Left hindlimb (tissue), 1 donor: ENCODE results near the gene TJP2.

Source experiments
- DNase-seq: peaks from one replicate; pipeline ENCODE4 v3.0.0-alpha.2; 2018

TJP2 gene

GRCh38 chr9:69193685-69194032, 19.6 kb downstream of the TJP2 start:
- DNase-seq, result no peak

- DNase-seq, result no peak
Measured at GRCh38 chr9:69194702-69195418, 20.8 kb downstream of the TJP2 start.

- DNase-seq, result no peak
Measured at GRCh38 chr9:69195668-69196067, 21.6 kb downstream of the TJP2 start.

DNA sequence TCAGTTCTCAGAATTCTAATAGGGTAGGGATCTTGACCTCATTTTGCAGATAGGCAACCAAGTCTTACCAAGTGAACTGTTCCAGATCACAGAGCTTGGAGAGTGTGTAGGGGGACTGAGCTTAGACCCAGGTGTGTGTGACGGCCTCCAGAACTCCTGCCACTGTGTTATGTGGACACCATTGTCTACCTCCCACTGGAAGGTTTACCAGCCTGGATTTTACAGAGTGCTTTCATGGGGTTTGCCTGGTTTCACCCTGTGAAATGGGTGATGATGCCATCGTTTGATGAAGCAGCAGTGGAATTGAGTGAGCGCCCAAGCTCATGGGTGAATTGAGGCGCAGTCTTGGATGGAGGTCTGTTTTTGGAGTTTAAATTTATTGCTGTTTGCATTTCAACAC, 23.6 kb downstream of the TJP2 start:
- no peak for DNase-seq

DNA sequence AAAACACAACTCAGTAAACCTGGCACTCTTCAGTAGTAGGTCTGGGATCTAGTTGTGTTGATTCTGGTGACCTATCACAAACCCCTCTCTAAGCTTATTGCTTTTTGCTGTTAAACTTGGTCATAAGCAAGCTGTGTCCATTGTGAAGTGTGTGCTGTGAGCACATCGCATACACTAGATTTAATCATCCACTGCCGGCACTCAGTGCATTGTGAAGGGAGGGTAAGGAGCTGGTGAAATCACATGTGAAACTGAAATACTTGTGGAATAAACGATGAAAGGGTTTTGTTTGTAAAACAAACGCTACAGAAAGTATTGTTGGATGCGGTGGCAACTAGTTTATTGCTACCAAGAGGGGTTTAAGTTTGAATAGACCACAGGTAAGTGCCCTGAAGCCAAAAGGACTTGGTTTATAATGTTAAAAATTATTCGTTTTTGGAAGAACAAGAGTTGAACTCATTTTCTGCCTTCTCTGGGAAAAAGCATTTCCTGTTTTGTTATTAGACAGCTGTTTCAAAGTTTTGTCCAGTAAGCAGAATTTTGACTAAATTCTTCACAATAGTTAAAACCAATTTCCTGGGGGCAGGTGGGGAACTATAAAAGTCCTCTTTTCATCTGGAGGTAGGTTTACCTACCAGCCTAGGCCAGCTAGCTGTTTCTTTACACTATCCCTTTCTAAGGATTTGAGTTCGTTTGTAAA, 24.6 kb downstream of the TJP2 start:
- no peak for DNase-seq

DNA sequence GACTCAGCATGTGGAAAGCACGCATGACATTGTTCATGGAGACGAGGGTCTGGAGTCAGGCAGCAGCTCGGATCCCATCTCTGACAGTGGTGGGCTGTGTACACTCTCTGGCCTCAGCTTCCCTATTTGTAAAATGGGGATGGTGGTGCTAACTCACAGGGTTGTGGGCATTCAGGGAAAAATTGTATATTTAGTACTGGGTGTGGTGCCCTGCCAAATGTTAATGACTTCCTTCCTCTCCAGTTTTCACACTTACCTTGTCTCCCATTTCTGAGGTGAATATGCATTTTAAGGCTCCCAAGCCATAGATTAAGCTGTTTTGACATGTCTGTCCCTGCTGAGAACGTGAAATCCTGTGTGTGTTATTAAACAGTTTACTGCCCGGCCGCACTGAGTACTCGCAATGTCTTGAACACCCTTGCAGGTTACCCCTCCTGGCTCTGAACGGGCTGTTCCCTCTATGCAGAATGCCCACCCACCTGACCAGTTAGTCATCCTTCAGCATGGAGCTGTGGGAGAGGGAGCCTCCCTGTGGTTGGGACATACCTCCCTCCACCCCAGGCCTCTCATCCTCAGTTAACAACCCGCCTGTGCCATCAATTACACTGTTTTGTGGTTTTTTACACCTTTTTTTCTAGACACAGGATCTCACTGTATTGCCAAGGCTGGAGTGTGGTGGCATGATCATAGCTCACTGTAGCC, 25.8 kb downstream of the TJP2 start:
- no peak for DNase-seq

DNA sequence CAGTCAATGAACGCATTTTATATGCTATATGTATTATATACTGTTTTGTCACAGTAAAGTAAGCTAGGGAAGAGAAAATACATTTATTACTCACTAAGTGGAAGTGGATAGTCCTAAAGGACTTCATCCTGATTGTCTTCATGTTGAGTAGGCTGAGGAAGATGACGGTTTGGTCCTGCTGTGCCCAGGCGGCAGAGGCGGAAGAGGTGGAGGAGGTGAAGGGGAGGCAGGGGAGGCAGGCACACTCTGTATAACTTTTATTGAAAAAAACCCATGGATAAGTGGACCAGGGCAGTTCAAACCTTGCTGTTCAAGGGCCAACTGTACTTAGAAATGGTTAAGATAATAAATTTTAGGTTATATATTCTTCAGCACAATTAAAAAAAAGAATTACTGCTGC, 28.5 kb downstream of the TJP2 start:
- no peak for DNase-seq

- DNase-seq, result no peak
Measured at GRCh38 chr9:69204326-69204725, 30.2 kb downstream of the TJP2 start.

- DNase-seq, result no peak
Measured at GRCh38 chr9:69204849-69205248, 30.8 kb downstream of the TJP2 start.

DNA sequence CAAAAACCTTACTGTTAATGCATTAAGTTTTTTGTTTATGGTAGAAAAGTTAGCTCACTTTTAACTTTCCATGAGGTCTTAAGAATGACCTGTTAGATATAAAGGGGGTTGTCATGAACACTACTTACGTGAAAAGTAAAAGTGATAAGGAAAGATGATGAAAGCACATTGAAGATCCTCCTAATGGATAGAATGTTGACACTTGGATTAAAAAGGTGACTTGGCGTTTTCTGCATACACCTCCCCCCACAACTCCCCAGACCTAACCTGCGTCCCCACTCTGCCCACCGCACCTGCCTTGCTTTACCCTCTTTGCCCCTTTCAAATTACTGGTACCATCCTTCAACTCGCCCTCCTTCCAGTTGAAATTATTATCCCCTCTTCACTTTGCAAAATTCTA, 32.0 kb downstream of the TJP2 start:
- DNase-seq, result no peak

DNA sequence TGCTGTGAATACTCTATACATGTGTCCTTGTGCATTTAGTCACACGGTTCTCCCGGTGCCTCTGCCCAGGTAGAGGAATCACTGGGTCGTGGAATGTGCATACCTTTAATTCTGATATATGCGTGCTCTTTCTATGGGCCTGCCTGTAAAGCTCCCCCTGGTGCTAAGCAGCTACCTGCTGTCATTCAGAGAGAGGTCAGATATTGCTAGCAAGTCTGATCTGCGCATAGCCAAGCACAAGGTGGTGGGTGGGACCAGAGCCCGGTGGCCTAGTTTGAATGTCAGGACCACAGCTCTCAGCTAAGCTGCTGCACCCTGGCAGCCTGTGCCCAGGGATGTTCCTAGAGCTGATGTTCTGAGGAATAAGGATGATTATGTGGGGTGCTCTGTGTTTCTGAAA, 33.4 kb downstream of the TJP2 start:
- DNase-seq, result no peak

GRCh38 chr9:69211424-69212036, 37.5 kb downstream of the TJP2 start:
- no peak for DNase-seq

DNA sequence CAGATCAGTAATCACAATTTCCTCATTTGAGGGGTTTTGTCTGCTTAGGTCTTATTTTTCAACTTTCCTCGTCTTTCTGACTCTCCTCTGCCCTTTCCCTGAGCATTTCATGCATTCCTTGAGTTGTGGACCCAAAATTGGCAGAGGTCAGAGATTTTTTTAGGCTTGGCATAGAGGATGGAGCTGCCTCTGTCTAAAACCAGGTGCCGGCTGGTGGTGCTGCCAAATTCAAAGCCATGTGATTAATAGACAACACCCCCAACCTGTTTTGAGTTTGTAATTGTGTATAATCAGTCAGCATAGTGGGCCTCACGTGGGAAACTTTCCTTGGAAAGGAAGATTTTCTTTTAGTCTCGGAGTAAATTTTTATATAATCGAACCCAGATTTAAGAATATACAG, 39.6 kb downstream of the TJP2 start:
- no peak for DNase-seq

- DNase-seq, result no peak
Measured at GRCh38 chr9:69214939-69215338, 40.9 kb downstream of the TJP2 start.

DNA sequence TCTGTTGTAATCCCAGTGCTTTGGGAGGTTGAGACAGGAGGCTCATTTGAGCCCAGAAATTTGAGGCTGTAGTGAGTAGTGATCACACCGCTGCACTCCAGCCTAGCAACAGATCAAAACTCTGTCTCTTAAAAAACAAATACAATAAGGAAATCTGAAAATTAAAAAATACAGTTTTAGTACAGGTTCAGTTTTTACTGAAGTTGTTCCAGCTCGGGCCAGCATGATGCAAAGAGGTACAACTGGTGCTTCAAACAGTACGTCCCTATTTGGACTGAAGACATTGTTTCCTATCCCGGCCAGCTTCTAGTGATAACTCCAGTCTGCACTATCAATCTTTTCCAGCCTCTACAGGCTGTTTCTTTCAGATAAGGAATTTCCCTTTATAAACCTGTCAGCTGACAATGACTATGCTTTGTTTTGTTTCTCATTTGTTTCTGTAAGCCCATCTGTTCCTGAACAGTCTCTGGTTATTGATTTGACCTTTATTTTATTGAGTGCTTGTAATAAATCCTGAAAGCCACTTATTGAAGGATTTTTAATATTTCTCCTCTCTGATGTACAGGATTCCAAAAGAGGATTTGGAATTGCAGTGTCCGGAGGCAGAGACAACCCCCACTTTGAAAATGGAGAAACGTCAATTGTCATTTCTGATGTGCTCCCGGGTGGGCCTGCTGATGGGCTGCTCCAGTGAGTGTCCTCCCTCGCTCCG, 41.9 kb downstream of the TJP2 start:
- no peak for DNase-seq

GRCh38 chr9:69218166-69218565, 44.1 kb downstream of the TJP2 start:
- DNase-seq, result no peak

DNA sequence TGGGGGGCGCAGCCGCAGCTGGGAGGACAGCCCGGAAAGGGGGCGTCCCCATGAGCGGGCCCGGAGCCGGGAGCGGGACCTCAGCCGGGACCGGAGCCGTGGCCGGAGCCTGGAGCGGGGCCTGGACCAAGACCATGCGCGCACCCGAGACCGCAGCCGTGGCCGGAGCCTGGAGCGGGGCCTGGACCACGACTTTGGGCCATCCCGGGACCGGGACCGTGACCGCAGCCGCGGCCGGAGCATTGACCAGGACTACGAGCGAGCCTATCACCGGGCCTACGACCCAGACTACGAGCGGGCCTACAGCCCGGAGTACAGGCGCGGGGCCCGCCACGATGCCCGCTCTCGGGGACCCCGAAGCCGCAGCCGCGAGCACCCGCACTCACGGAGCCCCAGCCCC, 47.0 kb downstream of the TJP2 start:
- no peak for DNase-seq

GRCh38 chr9:69222970-69223369, 48.9 kb downstream of the TJP2 start:
- DNase-seq, result no peak

DNA sequence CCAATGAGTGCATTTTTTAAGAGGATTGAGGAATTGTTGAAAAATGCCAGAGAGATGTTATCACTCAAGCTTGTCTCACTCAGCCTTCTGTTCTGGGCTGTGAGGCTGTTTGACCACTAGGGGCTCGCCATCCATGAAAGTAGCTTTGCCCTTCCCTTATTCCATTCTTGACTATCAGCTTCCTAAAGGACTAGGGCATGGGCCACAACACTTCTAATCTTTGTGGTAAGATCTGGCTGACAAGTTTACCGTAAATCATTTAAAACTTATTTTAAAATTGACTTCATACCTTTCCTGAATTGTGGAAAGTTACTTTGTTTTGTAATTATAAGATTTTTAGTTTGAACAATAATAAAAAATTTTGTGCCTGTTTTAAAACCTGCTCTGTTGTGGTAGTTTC, 49.5 kb downstream of the TJP2 start:
- no peak for DNase-seq

- DNase-seq, result no peak
Measured at GRCh38 chr9:69229367-69229766, 55.3 kb downstream of the TJP2 start.

GRCh38 chr9:69232135-69232534, 58.1 kb downstream of the TJP2 start:
- DNase-seq, result no peak

DNA sequence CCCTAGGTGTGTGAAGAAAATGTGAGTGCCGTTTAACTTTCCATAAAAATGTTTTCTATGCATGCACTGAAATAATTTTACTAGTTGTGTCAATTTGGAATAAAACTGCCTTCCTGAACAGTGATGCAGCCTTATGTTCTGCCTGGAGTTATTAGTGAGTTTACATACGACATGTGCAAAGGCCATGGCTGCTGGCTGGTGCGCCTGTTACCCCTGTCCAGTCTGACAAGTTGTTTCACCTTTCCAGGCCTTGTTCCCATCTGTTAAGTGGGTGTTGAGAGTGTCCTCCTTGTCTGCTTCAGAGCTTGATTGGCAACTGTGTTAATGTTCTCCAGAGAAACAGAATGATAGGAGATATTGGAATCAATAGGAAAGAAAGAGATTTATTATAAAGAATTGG, 60.6 kb downstream of the TJP2 start:
- no peak for DNase-seq

DNA sequence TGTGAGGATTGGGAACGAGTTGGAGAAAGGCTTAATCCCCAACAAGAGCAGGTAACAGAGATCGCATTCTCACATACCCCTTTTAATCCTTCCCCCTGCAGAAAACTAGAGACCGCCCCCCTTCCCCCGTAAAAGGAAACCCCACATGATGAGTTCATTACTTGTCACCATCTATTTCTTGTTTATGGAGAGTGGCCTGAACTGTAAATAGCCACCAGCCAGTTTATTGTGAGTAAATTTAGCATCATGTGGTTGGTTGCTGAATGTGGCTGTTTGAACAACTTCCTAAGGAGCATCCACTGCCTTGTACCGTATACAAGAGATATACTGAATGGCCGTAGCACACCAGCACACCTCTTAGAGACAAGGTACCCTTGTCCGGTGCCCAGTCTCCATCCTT, 62.1 kb downstream of the TJP2 start:
- DNase-seq, result no peak
